LNCaP clone FGC (cell line): ENCODE results near the gene RIMS1.
A peak's percentile ranks its signal among the peaks of the same experiment; 100 is the strongest.

Experiments used
- DNase-seq: peaks from one replicate; pipeline ENCODE4 v3.0.0-alpha.2; 2011; ENCODE audit warnings: low read depth
- H3K4me3 ChIP-seq: 2 replicates; pipeline ENCODE4 v1.5.1; 2011; ENCODE audit warnings: mild to moderate bottlenecking, low read depth, low read length, control low read depth
- CTCF ChIP-seq: IDR thresholded peaks from 2 replicates; pipeline ENCODE4 v1.5.1; 2012; ENCODE audit warnings: mild to moderate bottlenecking; ENCODE audit not compliant: control insufficient read depth, insufficient read depth; ENCODE audit errors: extremely low read depth

Gene RIMS1

GRCh38 chr6:71886184-71887005 is at the start of gene RIMS1:
Gene RIMS1 (plus strand): TSS chr6:71886550. CDS start chr6:71887024, 474 bp downstream.
- no peak for DNase-seq
- no peak within 1 kb of the TSS for H3K4me3 ChIP-seq
- no peak for TF ChIP-seq CTCF

GRCh38 chr6:71851214-71851613 is 35.1 kb upstream of the RIMS1 start:
- no peak for TF ChIP-seq CTCF
- DNase-seq, result no peak
- H3K4me3 ChIP-seq, result no peak overlapping the region

- DNase-seq, result no peak
- no peak overlapping the region for H3K4me3 ChIP-seq
- no peak for TF ChIP-seq CTCF
Observed at GRCh38 chr6:71852948-71853347, 33.4 kb upstream of the RIMS1 start.

GRCh38 chr6:71855406-71855805 is 30.9 kb upstream of the RIMS1 start:
- peak; percentile 13 for DNase-seq
- peak; percentile 75 for TF ChIP-seq CTCF
- no peak overlapping the region for H3K4me3 ChIP-seq

- DNase-seq, result no peak
- no peak overlapping the region for H3K4me3 ChIP-seq
- TF ChIP-seq CTCF, result no peak
Observed at GRCh38 chr6:71879016-71879415, 7.3 kb upstream of the RIMS1 start.

GRCh38 chr6:71887006-71887743 is 825 bp downstream of the RIMS1 start:
- no peak for DNase-seq
- H3K4me3 ChIP-seq, result no peak overlapping the region
- TF ChIP-seq CTCF, result no peak
